K562 (cell line): ENCODE results near the gene SPAG9. TPM values are rescaled to one million over a fixed set of nuclear protein-coding genes. Genes with fewer than 3 reads are reported as not detected.

Experiments
- GABPB2 ChIP-seq: fragments of 250-450 bp; sonication (Bioruptor Pico); conservative IDR thresholded peaks from 2 replicates; pipeline ENCODE4 v1.5.1; 2021; ENCODE audit warnings: mild to moderate bottlenecking
- HSF4 ChIP-seq: fragments of 250-450 bp; sonication (Bioruptor Pico); IDR thresholded peaks from 2 replicates; pipeline ENCODE4 v2.1.2; 2022; ENCODE audit warnings: mild to moderate bottlenecking, moderate library complexity, borderline replicate concordance
- IRF9 ChIP-seq: fragments of 450-650 bp; IDR thresholded peaks from 2 replicates; pipeline ENCODE4 v1.6.1; 2016; ENCODE audit warnings: missing biosample characterization, missing genetic modification characterization
- MBD1 ChIP-seq: fragments of 250-450 bp; sonication (Bioruptor Pico); IDR thresholded peaks from 2 replicates; pipeline ENCODE4 v1.8.0; 2022; ENCODE audit warnings: inconsistent platforms
- NCOA2 ChIP-seq, 2 experiments: fragments of 450-650 bp; IDR thresholded peaks; 2 replicates each; pipeline ENCODE4 v1.6.1; 2018; ENCODE audit warnings: mild to moderate bottlenecking in 2 of 2, moderate library complexity in 1 of 2; ENCODE audit not compliant: partially characterized antibody in 2 of 2
- THRAP3 ChIP-seq: fragments of 450-650 bp; IDR thresholded peaks from 2 replicates; pipeline ENCODE4 v1.6.1; 2016; ENCODE audit warnings: mild to moderate bottlenecking, inconsistent platforms, borderline replicate concordance
- ZFP1 ChIP-seq: fragments of 450-650 bp; formaldehyde crosslinking; IDR thresholded peaks from 2 replicates; pipeline ENCODE4 v1.4.0; 2020; ENCODE audit warnings: mild to moderate bottlenecking, mixed read lengths
- ZFX ChIP-seq: sonication (generic); formaldehyde crosslinking; IDR thresholded peaks from 2 replicates; pipeline ENCODE4 v1.8.0; 2022; ENCODE audit warnings: mild to moderate bottlenecking, missing genetic modification reagents, moderate library complexity
- ZNF511 ChIP-seq: sonication (generic); formaldehyde crosslinking; IDR thresholded peaks from 2 replicates; pipeline ENCODE4 v1.8.0; 2022; ENCODE audit warnings: mild to moderate bottlenecking, missing genetic modification reagents
- polyA plus RNA-seq, 8 experiments: library from polyadenylated mRNA; depleted of rRNA in 4 of 8; stranded (reverse) in 5 of 8; unstranded in 3 of 8; fragments of >200 nt; fragmentation: Nextera tagmentation in 2 of 8; fragmentation: Illumina TruSeq in 1 of 8; extraction: Ambion mirVana in 2 of 8; extraction: Trizol in 1 of 8; gene quantifications; 2 replicates each; pipeline versions ENCODE4 v1.2.1 to v1.2.3, GENCODE V29; 2011 to 2014; ENCODE audit warnings: inconsistent platforms in 1 of 8, missing spikeins in 1 of 8
- total RNA-seq, 7 experiments: library from RNA; depleted of rRNA in 6 of 7; stranded (reverse); fragments of >200 nt in 6 of 7; fragmentation: Illumina TruSeq in 2 of 7; extraction: Trizol in 2 of 7; gene quantifications; 2 replicates each; pipeline versions ENCODE4 v1.2.1 to v1.2.3, GENCODE V29; 2011 to 2021; ENCODE audit warnings: low replicate concordance in 1 of 7
- TF ChIP-seq, protein P1 (sequence below), 2 experiments: fragments of 450-650 bp in 1 of 2; sonication (generic) in 1 of 2; formaldehyde crosslinking in 1 of 2; IDR thresholded peaks; 2 replicates each; pipeline versions ENCODE4 v1.7.1 to v1.9.0; 2016 to 2022; ENCODE audit warnings: inconsistent platforms in 1 of 2, mild to moderate bottlenecking in 1 of 2, missing genetic modification reagents in 1 of 2
- TF ChIP-seq, protein P2 (sequence below): sonication (generic); formaldehyde crosslinking; IDR thresholded peaks from 2 replicates; pipeline ENCODE4 v1.8.0; 2022; ENCODE audit warnings: missing genetic modification reagents, mild to moderate bottlenecking, moderate library complexity, borderline replicate concordance

The SPAG9 gene
- total and polyA plus RNA-seq, 9 of the 15 experiments (the other 6 are each of a cell fraction or from before 2014, with no cell fraction given): 12.2 to 99.2 (median 58.2) TPM

- TF ChIP-seq MBD1 (no peak), HSF4 (CRISPR knock-in tag) (no peak), ZNF511 (CRISPR knock-in tag) (no peak), IRF9 (tag) (no peak), ZFX (CRISPR knock-in tag) (peak; percentile 63; the same call in 1 of the 2 replicates), THRAP3 (peak; percentile 66; the same call in 1 of the 2 replicates), NCOA2 (IDR thresholded peaks at IDR 0.05; ENCODE audit: partially characterized antibody in 2 of 2) (no peak), GABPB2 (CRISPR knock-in tag) (no peak), ZFP1 (no peak)
- TF ChIP-seq, protein P1, sequence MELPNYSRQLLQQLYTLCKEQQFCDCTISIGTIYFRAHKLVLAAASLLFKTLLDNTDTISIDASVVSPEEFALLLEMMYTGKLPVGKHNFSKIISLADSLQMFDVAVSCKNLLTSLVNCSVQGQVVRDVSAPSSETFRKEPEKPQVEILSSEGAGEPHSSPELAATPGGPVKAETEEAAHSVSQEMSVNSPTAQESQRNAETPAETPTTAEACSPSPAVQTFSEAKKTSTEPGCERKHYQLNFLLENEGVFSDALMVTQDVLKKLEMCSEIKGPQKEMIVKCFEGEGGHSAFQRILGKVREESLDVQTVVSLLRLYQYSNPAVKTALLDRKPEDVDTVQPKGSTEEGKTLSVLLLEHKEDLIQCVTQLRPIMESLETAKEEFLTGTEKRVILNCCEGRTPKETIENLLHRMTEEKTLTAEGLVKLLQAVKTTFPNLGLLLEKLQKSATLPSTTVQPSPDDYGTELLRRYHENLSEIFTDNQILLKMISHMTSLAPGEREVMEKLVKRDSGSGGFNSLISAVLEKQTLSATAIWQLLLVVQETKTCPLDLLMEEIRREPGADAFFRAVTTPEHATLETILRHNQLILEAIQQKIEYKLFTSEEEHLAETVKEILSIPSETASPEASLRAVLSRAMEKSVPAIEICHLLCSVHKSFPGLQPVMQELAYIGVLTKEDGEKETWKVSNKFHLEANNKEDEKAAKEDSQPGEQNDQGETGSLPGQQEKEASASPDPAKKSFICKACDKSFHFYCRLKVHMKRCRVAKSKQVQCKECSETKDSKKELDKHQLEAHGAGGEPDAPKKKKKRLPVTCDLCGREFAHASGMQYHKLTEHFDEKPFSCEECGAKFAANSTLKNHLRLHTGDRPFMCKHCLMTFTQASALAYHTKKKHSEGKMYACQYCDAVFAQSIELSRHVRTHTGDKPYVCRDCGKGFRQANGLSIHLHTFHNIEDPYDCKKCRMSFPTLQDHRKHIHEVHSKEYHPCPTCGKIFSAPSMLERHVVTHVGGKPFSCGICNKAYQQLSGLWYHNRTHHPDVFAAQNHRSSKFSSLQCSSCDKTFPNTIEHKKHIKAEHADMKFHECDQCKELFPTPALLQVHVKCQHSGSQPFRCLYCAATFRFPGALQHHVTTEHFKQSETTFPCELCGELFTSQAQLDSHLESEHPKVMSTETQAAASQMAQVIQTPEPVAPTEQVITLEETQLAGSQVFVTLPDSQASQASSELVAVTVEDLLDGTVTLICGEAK (IDR thresholded peaks at IDR 0.05): peak; percentile 63
- TF ChIP-seq, protein P1 (CRISPR knock-in tag; IDR thresholded peaks at IDR 0.05): no peak
- TF ChIP-seq, protein P2, sequence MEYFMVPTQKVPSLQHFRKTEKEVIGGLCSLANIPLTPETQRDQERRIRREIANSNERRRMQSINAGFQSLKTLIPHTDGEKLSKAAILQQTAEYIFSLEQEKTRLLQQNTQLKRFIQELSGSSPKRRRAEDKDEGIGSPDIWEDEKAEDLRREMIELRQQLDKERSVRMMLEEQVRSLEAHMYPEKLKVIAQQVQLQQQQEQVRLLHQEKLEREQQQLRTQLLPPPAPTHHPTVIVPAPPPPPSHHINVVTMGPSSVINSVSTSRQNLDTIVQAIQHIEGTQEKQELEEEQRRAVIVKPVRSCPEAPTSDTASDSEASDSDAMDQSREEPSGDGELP: no peak
Observed at GRCh38 chr17:51120739-51121619, at the start of gene SPAG9 (continued).
